GM18499 (cell line): ENCODE data around the gene ATP6V1C2.
A peak's percentile ranks its signal among the peaks of the same experiment; 100 is the strongest.
"Not testable (repeated sequence)": the region's sequence is repeated elsewhere in the genome, so short reads cannot be mapped to it uniquely, and the experiment has no call there.

Experiments used
- ATAC-seq: cut with Tn5 transposase; IDR thresholded peaks from one replicate; pipeline ENCODE4 v1.9.1; 2021; ENCODE audit warnings: moderate number of reproducible peaks; ENCODE audit not compliant: insufficient read depth, unreplicated experiment

The ATP6V1C2 gene

DNA sequence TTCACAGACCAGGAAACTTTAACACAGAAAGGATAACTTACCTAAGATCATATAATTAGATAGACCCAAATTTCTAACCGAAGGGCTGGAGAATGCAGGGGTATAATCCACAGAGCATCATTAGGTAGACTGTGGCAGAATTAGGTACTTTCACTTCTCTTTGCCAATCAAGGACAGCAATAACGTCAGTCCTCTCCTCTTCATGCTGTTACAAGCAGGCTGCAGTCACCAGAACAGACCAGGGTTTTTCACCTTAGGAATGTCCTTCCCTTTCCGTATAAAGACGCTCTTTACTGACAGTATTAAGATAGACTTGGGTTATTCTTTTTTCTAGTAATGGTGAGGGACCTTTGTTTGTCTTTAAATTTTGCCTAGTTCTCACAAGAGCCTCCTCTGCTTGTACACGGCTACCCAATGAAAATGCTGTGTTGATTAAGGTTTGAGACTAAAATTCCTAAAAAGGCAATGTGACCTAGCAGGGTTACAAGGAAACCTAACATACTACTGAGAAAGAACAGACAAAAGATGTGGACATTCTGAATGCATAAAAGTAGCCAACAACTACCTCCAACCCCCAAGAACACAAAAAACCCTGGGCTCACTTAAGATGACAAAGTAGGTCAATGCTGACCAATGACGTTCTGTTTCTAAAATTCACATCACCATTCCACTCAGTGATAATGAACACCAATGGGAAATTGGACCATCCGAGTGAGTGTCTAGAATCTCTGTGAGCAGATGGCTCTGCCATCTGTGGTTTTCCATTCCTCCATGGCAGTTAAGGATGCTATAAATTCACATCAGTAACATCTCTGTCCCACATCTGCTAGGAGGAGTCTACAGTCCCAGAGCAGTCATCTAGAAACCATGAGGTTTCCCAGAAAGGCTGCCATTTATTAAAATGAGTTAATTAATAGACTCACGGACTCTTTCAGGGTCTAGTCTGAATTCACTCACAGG is 89.1 kb downstream of the ATP6V1C2 start:
- no peak for ATAC-seq

DNA sequence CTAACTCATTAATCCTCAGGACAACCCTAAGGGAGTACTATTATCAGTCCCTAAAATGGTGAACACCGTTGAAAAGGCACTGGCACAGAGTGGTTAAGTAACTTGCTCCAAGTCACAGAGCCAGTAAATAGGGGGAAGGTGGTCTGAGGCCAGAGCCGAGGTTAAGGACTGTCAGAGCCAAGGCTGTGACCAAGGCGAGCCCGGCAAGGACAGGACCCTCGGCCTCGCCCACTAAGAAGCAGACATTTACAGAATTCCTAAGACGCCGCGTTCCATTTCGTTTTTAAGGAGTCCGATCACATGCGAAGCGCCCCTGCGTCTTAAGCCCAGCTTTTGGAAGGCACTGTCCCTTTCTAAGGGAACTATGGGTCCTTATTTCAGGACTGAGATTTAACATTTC is 90.1 kb downstream of the ATP6V1C2 start:
- ATAC-seq: no peak

DNA sequence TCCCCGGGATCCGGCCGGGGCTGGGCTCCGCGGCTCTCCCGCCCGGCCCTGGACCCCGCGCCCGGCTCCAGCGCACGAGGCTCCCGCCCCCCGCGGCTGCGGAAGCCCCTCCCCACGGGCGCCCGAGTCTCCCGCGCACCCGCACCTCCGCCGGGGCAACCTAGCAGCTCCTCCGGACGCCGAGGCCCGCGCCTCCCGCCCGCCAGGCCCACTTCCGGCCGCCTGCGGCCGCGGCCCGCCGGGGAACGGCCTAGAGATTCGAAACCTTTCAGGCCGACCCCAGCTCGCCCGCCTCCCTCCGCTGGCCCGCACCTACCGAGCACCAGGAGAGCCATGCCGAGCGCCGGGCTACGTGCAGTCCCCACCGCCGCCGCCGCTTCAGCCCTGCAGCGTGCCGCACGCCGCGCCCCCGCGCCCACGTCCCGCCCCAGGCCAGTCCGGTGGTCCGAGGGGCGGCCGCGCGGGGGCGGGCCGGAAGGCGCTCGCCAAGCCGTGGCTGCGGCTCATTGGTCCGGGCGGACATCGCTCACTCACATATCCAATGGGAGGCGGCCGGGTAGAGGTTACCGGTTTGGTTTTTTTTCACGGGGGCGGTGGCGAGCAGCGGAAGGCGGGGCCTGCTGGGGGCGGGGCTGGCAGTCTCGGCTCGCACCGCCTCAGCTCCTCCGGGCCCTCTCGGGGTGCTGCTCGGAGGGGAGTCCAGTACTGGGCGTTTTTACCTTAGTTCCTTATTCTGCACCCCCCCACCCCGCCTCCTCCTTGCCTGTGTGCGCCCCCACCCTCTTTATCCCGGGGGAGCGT is 91.1 kb downstream of the ATP6V1C2 start, which contains the start of gene PDIA6:
TSS of gene PDIA6 (minus strand) at position 424 of the 801 bp plus-strand sequence. CDS start at position 335, 89 bp downstream.
- ATAC-seq: peak; percentile 62

DNA sequence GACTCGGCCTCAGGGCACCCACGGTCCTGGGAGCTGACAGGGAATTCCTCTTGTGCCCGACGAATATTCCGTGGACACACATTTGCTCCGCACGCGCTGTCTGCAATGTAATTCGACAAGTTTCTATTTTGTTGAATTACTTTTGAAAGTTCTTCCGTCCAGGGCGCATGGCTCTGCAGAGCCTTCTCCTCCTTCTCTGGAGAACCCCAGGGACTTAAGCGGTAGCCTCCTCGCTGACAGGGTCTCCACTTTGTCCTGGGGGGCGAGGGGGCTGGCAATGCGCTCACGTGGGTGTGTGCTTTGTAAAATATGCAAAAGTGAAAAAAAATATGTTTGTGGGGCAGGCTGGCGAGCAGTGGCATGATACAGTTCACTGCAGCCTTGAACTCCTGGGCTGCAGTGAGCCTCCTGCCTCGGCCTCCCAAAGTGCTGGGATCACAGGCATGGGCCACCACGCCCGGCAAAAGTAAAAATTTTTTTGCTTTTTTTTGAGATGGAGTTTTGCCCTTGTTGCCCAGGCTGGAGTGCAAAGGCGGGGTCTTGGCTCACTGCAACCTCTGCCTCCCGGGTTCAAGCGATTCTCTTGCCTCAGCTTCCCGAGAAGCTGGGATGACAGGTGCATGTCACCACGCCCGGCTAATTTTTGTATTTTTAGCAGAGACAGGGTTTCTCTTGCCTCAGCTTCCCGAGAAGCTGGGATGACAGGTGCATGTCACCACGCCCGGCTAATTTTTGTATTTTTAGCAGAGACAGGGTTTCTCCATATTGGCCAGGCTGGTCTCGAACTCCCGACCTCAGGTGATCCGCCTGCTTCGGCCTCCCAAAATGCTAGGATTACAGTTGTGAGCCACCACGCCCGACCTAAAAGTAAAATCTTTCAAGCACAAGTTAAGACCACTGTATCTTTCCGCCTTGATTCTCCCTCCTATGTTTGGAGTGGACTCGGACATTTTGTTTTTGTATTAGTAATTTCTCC is 92.0 kb downstream of the ATP6V1C2 start:
- not testable (repeated sequence) for ATAC-seq

DNA sequence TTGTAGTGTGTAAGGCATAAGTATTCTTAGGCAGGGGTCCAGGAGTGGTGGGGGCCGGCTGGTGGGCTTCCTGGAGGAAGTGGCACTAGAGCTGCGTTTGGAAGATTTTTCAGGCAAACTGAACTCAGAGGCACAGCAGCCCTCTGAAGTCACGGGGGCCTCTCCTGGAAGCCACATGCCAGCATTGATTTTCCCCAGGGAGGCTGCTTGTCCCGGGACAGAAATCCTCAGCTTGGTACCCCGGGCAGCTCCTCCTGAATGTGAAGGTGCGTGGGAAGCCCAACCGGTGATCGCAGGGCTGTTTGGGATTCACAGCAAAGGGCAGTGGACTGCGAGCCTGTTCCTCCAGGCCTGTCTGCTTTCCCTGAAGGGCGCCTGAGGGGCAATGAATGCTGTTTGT is 92.7 kb downstream of the ATP6V1C2 start:
- ATAC-seq: no peak

DNA sequence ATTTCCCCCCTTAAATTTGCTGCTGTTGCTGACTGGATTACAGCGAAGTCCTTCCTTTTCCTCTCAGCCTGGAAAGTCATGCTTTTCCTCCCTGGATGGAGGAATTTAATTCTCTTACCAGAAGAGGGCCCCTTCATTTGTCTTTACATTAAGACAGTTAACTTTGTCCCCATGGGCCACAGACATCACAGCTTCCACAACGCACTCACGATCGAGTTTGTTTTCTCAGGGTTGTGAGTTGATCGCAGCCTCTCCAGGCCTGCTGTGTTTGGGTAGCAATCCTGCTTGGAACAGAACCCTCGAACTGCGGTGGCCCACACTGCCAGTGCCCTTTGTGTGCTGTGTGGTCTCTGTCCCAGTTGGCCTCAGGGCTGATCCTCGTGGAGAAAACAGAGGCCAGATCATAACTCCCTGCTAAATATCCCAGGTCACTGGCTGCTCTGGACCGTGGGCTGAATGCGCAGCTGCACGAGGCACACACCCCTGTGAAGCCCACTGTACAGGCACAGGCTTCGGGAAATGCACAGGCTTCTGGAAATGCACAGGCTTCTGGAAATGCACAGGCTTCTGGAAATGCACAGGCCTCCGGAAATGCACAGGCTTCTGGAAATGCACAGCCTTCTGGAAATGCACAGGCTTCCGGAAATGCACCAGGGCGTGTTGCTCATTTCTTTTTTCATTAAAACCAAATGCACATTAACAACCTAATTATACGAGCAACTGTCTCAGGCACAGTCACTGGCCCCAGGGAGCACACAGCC is 93.3 kb downstream of the ATP6V1C2 start:
- ATAC-seq: no peak

DNA sequence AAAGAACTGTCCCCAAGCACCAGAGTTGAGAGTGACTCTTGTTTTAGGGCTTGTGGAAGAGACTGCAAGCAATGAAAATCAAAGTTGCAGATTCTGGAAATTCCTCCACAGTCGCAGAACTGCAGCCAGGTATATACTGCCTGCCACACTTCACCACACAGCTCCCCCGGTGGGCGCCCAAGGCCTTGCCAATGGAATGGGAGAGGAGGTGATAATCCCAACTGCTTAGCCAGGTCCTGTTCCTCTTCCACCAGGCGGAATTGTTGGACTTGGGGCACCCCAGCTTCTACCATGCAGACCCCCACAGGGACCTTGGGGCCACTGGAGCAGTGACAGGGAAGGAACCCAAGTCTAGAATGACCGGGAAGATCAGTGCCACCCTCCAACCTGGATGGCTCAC is 96.0 kb downstream of the ATP6V1C2 start:
- ATAC-seq: no peak

DNA sequence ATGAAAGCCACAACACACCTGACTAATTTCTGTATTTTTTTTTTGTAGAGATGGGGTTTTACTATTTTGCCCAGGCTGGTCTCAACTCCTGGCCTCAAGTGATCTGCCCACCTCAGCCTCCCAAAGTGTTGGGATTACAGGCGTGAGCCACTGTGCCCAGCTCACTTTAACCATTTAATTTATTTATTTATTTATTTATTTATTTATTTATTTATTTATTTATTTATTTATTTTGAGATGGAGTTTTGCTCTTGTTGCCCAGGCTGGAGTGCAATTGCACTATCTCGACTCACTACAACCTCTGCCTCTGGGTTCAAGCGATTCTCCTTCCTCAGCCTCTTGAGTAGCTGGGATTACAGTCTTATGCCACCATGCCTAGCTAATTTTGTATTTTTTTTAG is 96.9 kb downstream of the ATP6V1C2 start:
- not testable (repeated sequence) for ATAC-seq

DNA sequence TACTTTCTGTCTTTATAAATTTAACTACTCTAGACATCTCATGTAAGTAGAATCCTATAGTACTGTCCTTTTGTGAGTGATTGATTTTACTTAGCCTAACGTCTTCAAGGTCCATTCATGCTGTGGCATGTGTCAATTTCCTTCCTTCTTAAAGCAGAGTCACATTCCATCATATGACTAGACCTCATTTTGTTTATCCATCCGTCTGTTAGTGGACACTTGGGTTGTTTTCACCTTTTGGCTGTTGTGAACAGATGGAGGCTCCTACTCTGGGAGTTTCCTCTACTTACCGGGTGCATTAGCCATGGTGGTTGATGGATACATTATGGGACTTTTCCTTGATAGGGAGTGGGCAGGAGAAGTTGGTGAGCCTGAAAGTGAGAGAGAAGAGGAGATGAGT is 97.6 kb downstream of the ATP6V1C2 start:
- ATAC-seq: no peak

DNA sequence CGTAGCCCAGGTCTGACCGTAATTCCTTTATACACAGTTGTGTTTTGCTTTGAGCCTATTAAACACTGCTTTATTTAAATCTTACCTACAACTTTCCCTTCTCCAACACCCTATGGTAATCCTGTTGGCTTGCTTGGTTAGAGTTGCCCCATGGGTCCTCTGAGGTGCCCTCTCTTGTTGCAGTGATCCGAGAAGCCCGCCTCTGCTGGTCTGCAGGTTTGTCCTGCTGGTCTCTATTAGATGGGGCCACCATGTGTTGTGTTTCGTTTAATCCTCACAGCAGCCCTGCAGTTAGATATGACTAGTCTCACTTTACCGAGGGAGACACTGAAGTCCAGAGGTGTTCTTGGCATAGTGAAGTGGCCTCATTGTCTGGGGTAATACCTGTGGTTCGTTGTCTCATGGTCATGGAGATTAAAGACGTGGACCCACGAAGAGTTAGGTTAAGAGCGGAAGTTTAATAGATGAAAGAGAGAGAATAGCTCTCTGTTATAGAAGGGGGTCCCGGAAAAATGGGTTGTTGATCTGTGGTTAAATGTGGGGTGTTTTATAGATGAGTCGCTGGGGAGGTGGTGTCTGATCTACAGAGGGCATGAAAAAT is 98.4 kb downstream of the ATP6V1C2 start:
- no peak for ATAC-seq

DNA sequence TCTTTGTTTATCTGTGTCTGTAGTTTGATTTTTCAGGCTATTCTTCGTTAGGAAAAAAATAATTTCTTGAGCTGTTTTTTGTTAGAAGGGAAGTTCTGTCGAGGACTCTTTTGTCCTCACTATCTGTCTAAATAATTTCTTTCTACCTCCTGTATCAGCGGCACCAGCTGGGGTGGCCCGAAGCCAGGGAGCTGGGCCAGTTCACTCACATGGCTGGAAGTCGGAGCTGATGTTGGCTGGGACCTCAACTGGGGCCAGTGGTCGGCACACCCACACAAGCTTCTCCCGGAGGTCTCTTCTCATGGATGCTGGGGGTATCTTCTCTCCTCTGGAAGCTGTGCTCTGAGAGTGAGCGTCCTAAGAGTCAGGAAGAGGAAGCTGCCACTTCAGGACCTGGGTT is 99.1 kb downstream of the ATP6V1C2 start:
- no peak for ATAC-seq

DNA sequence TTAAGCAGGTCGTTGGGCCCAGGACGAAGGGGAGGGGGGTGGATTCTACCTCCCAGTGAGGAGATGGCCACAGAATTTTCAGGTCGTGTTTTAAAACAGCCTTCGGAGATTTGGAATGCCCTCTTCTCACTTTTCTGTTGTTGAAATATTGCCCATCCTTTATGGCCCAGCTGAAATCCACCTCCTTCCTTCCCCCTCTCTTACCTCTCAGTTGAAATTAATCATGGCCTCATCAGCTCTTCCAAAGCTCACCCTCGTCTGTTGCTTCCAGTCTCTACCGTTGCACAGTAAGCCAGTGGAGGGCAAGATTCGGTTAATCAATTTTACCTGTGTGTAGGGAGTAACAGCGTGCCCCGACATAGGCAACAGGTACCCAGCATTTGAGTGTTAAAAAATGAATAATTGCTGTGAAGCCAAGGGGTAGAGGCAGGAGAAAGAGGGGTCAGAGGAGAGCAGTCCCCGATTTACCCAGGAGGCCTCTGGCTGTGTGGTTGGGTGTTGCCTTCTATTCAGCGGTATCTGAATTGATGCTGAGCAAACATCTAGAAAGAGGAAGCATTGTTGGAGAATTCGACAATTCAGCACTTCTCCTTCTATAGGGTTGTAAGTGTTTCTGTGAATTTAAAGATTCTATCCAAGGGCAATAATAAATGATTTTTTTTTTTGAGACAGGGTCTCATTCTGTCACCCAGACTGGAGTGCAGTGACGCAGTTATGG is 99.7 kb downstream of the ATP6V1C2 start:
- no peak for ATAC-seq

DNA sequence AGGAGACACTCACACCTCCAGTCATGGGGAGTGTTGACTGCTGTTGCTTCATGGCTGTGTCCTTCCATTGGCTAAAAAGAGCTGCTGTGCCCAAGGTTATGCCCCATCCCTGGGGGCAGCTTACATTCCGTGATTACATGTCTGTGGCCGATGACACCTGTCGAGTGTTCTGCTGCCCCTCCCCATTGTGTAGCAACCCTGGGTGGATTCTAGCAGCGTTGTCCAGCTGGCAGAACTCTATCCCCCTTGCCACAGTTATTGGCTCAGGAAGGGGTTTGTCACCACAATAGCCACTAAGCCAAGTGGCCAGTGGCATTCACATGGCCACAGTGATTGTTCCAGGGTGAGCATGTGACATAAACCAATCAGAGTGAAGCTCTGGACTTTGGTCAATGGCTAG is 102.8 kb downstream of the ATP6V1C2 start:
- no peak for ATAC-seq

DNA sequence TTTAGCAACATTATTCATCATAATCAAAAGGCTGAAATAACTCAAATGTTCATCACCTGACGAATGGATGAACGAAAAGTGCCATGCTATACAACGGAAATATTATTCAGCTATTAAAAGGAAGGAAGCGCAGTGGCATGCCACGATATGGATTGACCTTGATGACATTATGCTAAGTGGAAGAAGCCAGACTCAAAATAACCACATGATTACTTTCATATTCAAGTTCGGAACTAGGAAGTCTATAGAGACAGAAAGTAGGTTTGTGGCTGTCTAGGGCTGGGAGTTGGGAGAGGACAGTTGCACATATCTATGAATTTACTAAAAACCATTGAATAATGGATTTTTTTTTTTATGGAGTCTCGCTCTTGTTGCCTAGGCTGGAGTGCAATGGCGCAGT is 104.6 kb downstream of the ATP6V1C2 start:
- ATAC-seq: no peak

DNA sequence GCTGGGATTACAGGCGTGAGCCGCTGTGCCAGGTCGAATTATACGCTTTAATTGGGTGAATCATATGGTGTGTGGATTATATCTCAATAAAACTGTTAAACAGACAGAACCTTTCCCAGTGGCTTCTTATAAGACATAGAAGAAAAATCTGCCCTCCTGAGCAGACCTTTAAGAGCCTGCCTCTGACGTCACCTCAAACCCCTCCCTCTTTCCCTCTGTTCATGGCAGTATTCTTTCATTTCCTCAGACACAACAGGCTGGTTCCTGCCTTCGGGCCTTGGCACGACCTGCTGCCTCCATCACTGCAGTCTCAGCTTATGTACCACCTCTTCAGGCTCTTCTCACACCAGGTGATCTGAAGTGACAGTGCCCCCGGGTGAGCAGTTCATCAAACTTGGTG is 105.2 kb downstream of the ATP6V1C2 start:
- ATAC-seq: no peak

DNA sequence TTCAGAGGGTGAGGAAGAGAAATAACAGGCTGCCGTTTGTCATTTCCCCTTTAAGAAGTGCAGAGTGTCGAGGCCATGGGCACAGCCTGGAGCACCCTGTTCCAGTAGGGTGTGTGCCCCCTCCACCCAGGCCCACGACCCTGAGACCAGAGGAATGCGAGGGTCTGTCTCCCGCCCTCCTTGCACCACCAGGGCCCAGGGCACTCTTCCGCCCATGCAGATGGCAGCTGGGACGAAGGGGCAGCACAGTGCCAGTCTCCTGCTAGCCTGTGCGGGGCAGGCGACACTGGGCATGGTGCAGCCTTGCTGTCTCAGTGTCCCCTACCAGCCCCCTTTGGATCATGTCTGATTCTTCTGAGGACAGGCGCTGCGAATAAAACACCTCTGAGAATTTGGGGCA is 106.9 kb downstream of the ATP6V1C2 start:
- no peak for ATAC-seq

DNA sequence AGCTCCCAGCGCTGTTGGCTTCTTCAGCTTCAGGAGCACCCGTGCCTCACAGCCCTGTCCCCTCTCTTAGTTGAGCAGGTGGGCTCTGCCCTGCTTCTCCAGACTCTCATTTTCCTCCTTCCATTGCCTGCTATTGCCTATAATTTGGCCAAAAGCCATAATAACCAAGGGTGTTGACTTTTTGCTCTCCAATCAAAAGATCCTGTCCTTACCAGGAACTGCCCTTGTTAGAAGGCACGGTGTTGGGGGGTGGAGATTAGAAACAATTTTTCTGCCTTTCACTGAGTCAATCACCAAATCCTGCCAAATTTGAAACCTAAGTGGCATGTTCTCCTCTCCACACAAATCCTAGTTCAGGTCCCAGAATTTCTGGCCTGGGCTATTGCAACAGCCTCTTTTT is 107.9 kb downstream of the ATP6V1C2 start:
- ATAC-seq: no peak

DNA sequence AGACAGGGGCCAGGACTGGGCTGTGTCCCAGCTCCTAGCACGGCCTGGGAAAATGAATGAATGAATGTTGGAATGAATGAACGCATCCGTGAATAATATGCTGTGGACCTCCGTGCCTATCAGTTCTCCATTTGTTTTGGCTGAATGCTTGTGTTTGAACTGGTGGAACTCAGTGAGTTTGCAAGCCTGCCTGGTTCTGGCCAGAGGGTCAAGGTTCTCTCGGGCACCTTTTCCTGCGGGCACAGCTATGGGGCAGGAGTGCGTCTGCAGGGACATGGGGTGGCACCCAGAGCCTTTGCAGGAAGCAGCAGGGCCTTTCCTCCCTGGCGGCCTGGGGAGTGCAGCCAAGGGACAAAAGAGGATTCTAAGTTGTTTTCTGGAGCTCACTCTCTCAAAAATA is 108.8 kb downstream of the ATP6V1C2 start:
- no peak for ATAC-seq
